Dendritic cell treated with granulocyte-macrophage colony-stimulating factor and Interleukin-4, amounts not matched to agents 40 ng/mL and 50 ng/mL, for 4 days (primary cell): ENCODE measurements around the gene ECEL1.

Experiments
- H3K27ac Mint-ChIP-seq: one replicate; pipeline ENCODE4 v1.8.0; 2022; ENCODE audit warnings: mild to moderate bottlenecking, mixed read lengths
- H3K27me3 Mint-ChIP-seq: one replicate; pipeline ENCODE4 v1.8.0; 2022; ENCODE audit warnings: mild to moderate bottlenecking, mixed read lengths
- H3K36me3 Mint-ChIP-seq: one replicate; pipeline ENCODE4 v1.8.0; 2022; ENCODE audit warnings: low read depth, mixed read lengths
- H3K4me1 Mint-ChIP-seq: one replicate; pipeline ENCODE4 v1.8.0; 2022; ENCODE audit warnings: low read depth, mixed read lengths
- H3K4me3 Mint-ChIP-seq: one replicate; pipeline ENCODE4 v1.8.0; 2022; ENCODE audit warnings: mild to moderate bottlenecking, moderate library complexity, mixed read lengths
- H3K9me3 Mint-ChIP-seq: one replicate; pipeline ENCODE4 v1.8.0; 2022; ENCODE audit warnings: mixed read lengths
- intact Hi-C: fragments of 100-400 bp; cut with micrococcal nuclease; formaldehyde crosslinking; loops from one replicate; pipeline ENCODE4 v1.15.0; 2022

The ECEL1 gene

DNA sequence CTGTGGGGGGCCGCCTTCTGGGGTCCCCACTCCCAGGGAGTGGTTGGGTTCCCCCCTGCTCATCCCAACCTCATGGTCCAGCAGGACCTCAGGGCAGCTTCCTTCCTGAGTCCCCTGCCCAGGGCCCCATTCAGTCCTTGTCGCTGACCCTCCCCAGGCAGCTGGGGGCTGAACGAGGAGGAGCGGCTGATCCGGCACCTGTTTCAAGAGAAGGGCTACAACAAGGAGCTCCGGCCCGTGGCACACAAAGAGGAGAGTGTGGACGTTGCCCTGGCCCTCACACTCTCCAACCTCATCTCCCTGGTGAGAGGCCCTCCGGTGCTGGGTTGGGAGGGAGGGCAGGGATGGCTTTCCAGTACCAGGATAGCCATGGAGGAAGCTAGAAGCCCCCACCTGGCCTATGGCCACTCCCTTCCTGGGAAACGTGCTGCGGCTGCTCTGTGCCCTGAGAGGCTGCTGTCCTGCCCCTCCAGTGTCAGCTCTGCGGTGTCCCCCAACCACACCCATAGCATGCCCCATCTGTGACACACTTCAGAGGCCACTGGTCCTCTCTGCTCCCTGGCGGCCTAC, 38.8 kb upstream of the ECEL1 start:
- intact Hi-C loops: loop anchor here (10.0 kb wide), 1 partner anchor 622 kb away; no protein-coding TSS in a partner anchor
- no peaks in the 10 kb centered on the region for H3K36me3 Mint-ChIP-seq
- H3K27ac Mint-ChIP-seq: no peak overlapping the region
- peaks cover 54% of the 10 kb centered on the region for H3K4me1 Mint-ChIP-seq
- no peaks in the 10 kb centered on the region for H3K9me3 Mint-ChIP-seq
- H3K4me3 Mint-ChIP-seq: no peak overlapping the region
- peaks cover 72% of the 10 kb centered on the region for H3K27me3 Mint-ChIP-seq

GRCh38 chr2:232525791-232526371, 38.2 kb upstream of the ECEL1 start, which contains the start of gene CHRND:
CHRND (plus strand) TSS chr2:232526160; CDS start chr2:232526216, 56 bp downstream.
- Mint-ChIP-seq H3K27ac (no peak within 1 kb of the TSS), H3K4me3 (no peak within 1 kb of the TSS), H3K27me3 (peaks cover 73% of the 10 kb centered on the region), H3K36me3 (no peaks in the 10 kb centered on the region), H3K9me3 (no peaks in the 10 kb centered on the region), H3K4me1 (peaks cover 56% of the 10 kb centered on the region)
- intact Hi-C loops: loop anchor here (10.0 kb wide), 1 partner anchor 621 kb away; no protein-coding TSS in a partner anchor

DNA sequence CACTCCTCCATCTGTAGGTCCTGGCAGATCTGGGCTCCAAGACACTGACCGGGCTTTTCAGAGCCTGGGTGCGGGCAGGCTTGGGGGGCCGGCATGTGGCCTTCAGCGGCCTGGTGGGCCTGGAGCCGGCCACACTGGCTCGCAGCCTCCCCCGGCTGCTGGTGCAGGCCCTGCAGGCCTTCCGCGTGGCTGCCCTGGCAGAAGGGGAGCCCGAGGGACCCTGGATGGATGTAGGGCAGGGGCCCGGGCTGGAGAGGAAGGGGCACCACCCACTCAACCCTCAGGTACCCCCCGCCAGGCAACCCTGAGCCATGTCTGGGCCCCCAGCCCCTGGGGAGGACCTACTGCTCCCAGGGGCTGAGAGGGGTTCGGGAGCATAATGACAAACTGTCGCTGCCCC, 37.6 kb upstream of the ECEL1 start:
- intact Hi-C loops: loop anchor here (10.0 kb wide), 1 partner anchor 620 kb away; no protein-coding TSS in a partner anchor
- Mint-ChIP-seq H3K9me3 (no peaks in the 10 kb centered on the region), H3K4me3 (no peak overlapping the region), H3K4me1 (peaks cover 51% of the 10 kb centered on the region), H3K36me3 (no peaks in the 10 kb centered on the region), H3K27me3 (peaks cover 74% of the 10 kb centered on the region), H3K27ac (no peak overlapping the region)

DNA sequence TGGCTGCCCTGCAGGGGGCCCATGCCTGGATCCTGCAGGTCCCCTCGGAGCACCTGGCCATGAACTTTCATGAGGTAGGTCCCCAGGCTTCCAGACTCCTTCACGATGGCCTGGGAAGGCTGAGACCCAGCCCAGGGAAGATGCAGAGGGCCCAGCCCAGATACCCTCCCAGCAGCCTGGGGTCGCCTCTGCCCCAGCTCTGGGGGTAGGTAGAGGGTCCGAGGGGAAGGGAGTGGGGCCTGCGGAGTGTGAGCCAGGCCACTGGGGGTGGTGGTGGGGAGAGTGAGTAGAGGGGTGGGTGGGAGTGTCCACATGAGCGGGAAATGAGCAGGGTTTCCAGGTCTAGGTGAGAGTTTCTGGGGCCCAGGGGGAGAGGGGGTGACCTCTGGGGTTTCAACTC, 37.1 kb upstream of the ECEL1 start:
- H3K9me3 Mint-ChIP-seq: no peaks in the 10 kb centered on the region
- peaks cover 76% of the 10 kb centered on the region for H3K27me3 Mint-ChIP-seq
- intact Hi-C loops: loop anchor here (5.0 to 10.0 kb wide), 2 partner anchors 77 to 620 kb away; no protein-coding TSS in a partner anchor
- no peak overlapping the region for H3K4me3 Mint-ChIP-seq
- no peaks in the 10 kb centered on the region for H3K36me3 Mint-ChIP-seq
- no peak overlapping the region for H3K27ac Mint-ChIP-seq
- peaks cover 49% of the 10 kb centered on the region for H3K4me1 Mint-ChIP-seq

DNA sequence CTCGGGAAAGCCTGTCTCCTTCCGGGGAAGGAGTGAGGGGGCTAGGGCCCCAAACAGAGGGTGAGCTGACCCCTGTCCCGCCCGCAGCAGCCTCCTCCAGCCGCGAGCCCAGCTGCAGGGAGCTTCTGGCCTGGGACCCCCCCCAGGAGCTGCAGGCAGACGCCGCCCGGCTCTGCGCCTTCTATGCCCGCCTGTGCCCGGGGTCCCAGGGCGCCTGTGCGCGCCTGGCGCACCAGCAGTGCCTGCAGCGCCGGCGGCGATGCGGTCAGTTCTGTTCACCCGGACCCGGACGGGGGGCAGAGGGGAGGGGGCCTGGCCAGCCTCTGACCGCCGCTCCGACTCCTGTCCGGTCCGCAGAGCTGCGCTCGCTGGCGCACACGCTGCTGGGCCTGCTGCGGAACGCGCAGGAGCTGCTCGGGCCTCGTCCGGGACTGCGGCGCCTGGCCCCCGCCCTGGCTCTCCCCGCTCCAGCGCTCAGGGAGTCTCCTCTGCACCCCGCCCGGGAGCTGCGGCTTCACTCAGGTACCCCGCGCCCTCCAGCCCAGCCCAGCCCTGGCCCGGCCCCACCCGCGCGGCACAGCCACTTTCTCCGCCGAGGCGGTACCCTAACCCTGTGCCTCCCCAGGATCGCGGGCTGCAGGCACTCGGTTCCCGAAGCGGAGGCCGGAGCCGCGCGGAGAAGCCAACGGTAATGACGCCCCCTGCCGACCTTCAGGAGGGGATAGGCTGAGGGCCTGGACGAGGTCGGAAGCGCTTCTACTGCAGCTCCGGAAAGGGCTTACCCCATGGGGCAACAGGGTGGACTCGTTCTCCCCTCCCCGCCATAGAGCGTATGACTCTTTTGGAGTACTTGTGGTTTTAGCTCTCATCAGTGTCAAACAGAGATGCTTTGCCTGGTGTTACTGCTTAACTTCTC, 36.3 kb upstream of the ECEL1 start:
- H3K36me3 Mint-ChIP-seq: no peaks in the 10 kb centered on the region
- intact Hi-C loops: loop anchor here (5.0 to 10.0 kb wide), 2 partner anchors 77 to 619 kb away; no protein-coding TSS in a partner anchor
- no peak overlapping the region for H3K27ac Mint-ChIP-seq
- peaks cover 84% of the 10 kb centered on the region for H3K27me3 Mint-ChIP-seq
- H3K4me3 Mint-ChIP-seq: peak overlapping the region; percentile 62
- H3K4me1 Mint-ChIP-seq: peaks cover 41% of the 10 kb centered on the region
- H3K9me3 Mint-ChIP-seq: no peaks in the 10 kb centered on the region

GRCh38 chr2:232523402-232523681, 35.7 kb upstream of the ECEL1 start:
- H3K27me3 Mint-ChIP-seq: peaks cover 79% of the 10 kb centered on the region
- no peaks in the 10 kb centered on the region for H3K9me3 Mint-ChIP-seq
- intact Hi-C loops: loop anchor here (5.0 to 10.0 kb wide), 2 partner anchors 76 to 619 kb away; no protein-coding TSS in a partner anchor
- peaks cover 35% of the 10 kb centered on the region for H3K4me1 Mint-ChIP-seq
- no peak overlapping the region for H3K4me3 Mint-ChIP-seq
- H3K27ac Mint-ChIP-seq: no peak overlapping the region
- H3K36me3 Mint-ChIP-seq: no peaks in the 10 kb centered on the region

DNA sequence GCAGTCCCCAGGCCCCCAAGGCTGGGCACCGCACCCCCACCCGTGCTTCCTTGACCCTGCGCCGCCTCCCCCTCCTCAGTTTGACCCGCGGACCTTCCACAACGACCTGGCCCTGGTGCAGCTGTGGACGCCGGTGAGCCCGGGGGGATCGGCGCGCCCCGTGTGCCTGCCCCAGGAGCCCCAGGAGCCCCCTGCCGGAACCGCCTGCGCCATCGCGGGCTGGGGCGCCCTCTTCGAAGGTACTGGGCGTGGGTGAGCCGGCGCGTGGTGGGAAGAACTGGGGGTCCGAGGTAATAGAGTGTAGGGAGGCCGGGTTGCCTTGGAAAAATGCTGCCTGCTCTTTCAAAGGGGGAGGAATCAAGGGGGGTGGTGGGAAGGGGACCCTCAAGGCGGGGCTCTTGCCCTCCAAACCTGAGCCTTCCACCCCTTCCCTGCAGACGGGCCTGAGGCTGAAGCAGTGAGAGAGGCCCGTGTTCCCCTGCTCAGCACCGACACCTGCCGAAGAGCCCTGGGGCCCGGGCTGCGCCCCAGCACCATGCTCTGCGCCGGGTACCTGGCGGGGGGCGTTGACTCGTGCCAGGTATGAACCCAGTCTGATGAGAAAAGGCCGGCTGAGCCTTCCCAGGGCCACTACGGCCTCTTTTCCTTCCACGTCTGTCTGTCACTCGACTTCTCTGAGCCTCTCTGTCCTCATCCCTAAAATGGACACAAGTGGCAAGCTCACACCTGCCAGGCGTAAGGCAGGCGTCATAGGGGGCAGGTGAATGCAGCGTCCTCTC, 35.2 kb upstream of the ECEL1 start:
- H3K36me3 Mint-ChIP-seq: no peaks in the 10 kb centered on the region
- intact Hi-C loops: loop anchor here (5.0 to 10.0 kb wide), 2 partner anchors 76 to 618 kb away; no protein-coding TSS in a partner anchor
- peaks cover 30% of the 10 kb centered on the region for H3K4me1 Mint-ChIP-seq
- H3K27me3 Mint-ChIP-seq: peaks cover 75% of the 10 kb centered on the region
- no peak overlapping the region for H3K27ac Mint-ChIP-seq
- H3K4me3 Mint-ChIP-seq: peak overlapping the region; percentile 27
- no peaks in the 10 kb centered on the region for H3K9me3 Mint-ChIP-seq

- H3K27ac Mint-ChIP-seq: no peak overlapping the region
- intact Hi-C loops: loop anchor here (5.0 to 10.0 kb wide), 2 partner anchors 75 to 617 kb away; no protein-coding TSS in a partner anchor
- H3K27me3 Mint-ChIP-seq: peaks cover 70% of the 10 kb centered on the region
- no peaks in the 10 kb centered on the region for H3K9me3 Mint-ChIP-seq
- H3K36me3 Mint-ChIP-seq: no peaks in the 10 kb centered on the region
- H3K4me3 Mint-ChIP-seq: peak overlapping the region; percentile 27
- H3K4me1 Mint-ChIP-seq: peaks cover 30% of the 10 kb centered on the region
Observed at GRCh38 chr2:232521959-232522622, 34.5 kb upstream of the ECEL1 start.

DNA sequence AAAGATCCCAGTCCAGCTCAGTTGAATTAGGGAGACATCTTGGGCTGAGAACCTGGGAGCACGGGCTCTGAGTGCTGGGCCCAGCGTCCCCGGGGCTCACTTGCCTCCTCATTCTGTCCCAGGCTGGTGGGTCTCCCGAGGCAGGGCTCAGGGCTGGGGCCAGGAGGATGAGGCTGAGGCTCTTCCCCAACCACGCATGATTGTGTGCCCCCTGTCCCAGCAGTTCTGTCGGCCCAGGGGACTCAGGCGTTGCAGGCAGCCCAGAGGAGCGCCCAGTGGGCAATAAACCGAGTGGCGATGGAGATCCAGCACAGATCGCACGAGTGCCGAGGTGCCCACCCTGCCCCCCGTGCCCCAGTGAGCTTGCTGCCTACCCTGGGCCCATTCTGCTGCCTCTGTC, 33.5 kb upstream of the ECEL1 start:
- H3K36me3 Mint-ChIP-seq: no peaks in the 10 kb centered on the region
- intact Hi-C loops: loop anchor here (5.0 to 10.0 kb wide), 2 partner anchors 74 to 616 kb away; no protein-coding TSS in a partner anchor
- H3K4me1 Mint-ChIP-seq: peaks cover 32% of the 10 kb centered on the region
- no peaks in the 10 kb centered on the region for H3K9me3 Mint-ChIP-seq
- no peak overlapping the region for H3K4me3 Mint-ChIP-seq
- H3K27me3 Mint-ChIP-seq: peaks cover 65% of the 10 kb centered on the region
- H3K27ac Mint-ChIP-seq: no peak overlapping the region

GRCh38 chr2:232520489-232520888, 32.9 kb upstream of the ECEL1 start:
- peaks cover 64% of the 10 kb centered on the region for H3K27me3 Mint-ChIP-seq
- no peaks in the 10 kb centered on the region for H3K36me3 Mint-ChIP-seq
- H3K4me3 Mint-ChIP-seq: no peak overlapping the region
- intact Hi-C loops: loop anchor here (5.0 to 10.0 kb wide), 2 partner anchors 73 to 616 kb away; no protein-coding TSS in a partner anchor
- H3K4me1 Mint-ChIP-seq: peaks cover 31% of the 10 kb centered on the region
- no peak overlapping the region for H3K27ac Mint-ChIP-seq
- H3K9me3 Mint-ChIP-seq: no peaks in the 10 kb centered on the region

GRCh38 chr2:232519581-232520438, 32.2 kb upstream of the ECEL1 start, which contains the start of gene PRSS56:
PRSS56 (plus strand) TSS chr2:232520388; CDS start chr2:232520599, 211 bp downstream.
- intact Hi-C loops: loop anchor here (5.0 to 10.0 kb wide), 2 partner anchors 73 to 615 kb away; no protein-coding TSS in a partner anchor
- Mint-ChIP-seq H3K4me1 (peaks cover 31% of the 10 kb centered on the region), H3K27ac (no peak within 1 kb of the TSS), H3K27me3 (peaks cover 59% of the 10 kb centered on the region), H3K36me3 (no peaks in the 10 kb centered on the region), H3K4me3 (no peak within 1 kb of the TSS), H3K9me3 (no peaks in the 10 kb centered on the region)

DNA sequence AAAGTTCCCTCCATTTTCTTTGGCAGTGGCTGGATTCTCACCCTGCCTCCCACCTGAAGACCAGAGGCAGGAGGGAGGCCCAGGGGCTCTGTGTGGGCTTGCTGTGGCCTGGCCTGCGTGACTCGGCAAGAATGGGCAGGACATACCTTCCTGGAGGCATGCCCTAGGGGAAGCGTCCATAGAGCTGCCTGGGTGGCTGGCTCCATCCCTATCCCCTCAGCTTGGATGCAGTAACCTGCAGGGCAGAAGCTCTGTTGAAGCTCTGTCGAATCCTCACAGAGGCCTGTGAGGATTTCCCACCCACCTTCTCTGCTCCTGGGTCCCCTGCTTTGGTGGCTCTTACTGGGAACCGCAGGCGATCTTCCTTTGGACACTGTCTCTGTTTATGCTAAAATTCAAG, 31.2 kb upstream of the ECEL1 start:
- no peaks in the 10 kb centered on the region for H3K36me3 Mint-ChIP-seq
- no peaks in the 10 kb centered on the region for H3K9me3 Mint-ChIP-seq
- intact Hi-C loops: no loop called here
- H3K27me3 Mint-ChIP-seq: peaks cover 53% of the 10 kb centered on the region
- H3K27ac Mint-ChIP-seq: no peak overlapping the region
- no peak overlapping the region for H3K4me3 Mint-ChIP-seq
- H3K4me1 Mint-ChIP-seq: peaks cover 28% of the 10 kb centered on the region
